Upper lobe of left lung (tissue), 4 donors: ENCODE results near the gene MIB1.

ENCODE experiments used
- EP300 ChIP-seq, 4 donors: sonication (generic); formaldehyde crosslinking; IDR thresholded peaks; one replicate each; pipeline ENCODE4 v1.5.1; 2017; ENCODE audit warnings: antibody characterized with exemption in 4 of 4, control low read depth in 2 of 4
- POLR2A ChIP-seq, 4 donors: fragments of 450-650 bp; IDR thresholded peaks; one replicate each; pipeline ENCODE4 v1.5.1; 2016 to 2017; ENCODE audit warnings: antibody characterized with exemption in 4 of 4, mild to moderate bottlenecking in 2 of 4
- TF ChIP-seq, protein P1 (sequence below), 6 experiments: fragments of 450-650 bp in 4 of 6; fragments of 200-600 bp in 2 of 6; sonication (generic) in 2 of 6; IDR thresholded peaks; one replicate each; pipeline ENCODE4 v1.5.1; 2016 to 2019; ENCODE audit warnings: antibody characterized with exemption in 6 of 6

DNA sequence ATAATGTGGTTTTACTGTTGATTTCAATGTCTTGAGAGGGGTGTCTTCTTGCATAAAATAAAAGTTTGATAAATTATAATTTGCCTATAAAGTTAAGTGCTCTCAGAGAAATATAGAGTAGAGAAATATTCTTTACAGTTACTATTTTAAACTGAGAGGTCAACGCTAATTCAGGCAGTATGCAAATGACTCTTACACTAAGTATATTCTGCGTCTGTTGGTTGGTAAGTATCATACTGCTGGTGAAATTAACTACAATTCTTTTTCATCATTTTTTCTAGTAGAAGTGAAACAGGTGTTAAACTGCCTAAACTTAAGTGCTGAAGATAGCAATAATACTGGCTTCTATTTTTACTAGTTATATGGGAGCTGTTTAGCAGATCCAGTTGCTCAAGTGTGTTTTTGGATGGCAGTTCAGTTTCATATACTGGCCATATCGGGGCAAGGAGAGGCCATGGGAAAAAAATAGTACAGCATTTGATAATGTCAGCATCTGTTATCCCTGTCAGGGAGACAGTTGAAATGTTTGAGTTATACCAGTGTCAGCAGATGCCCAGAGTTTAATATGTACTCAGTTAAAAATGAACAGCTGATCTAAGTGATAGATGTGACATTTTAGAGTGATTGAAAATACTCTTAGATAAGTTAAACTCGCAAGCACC, 86.2 kb downstream of the MIB1 start:
- TF ChIP-seq, protein P1, sequence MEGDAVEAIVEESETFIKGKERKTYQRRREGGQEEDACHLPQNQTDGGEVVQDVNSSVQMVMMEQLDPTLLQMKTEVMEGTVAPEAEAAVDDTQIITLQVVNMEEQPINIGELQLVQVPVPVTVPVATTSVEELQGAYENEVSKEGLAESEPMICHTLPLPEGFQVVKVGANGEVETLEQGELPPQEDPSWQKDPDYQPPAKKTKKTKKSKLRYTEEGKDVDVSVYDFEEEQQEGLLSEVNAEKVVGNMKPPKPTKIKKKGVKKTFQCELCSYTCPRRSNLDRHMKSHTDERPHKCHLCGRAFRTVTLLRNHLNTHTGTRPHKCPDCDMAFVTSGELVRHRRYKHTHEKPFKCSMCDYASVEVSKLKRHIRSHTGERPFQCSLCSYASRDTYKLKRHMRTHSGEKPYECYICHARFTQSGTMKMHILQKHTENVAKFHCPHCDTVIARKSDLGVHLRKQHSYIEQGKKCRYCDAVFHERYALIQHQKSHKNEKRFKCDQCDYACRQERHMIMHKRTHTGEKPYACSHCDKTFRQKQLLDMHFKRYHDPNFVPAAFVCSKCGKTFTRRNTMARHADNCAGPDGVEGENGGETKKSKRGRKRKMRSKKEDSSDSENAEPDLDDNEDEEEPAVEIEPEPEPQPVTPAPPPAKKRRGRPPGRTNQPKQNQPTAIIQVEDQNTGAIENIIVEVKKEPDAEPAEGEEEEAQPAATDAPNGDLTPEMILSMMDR (IDR thresholded peaks at IDR 0.05) = no peak
- no peak for TF ChIP-seq EP300 (IDR thresholded peaks at IDR 0.05)
- TF ChIP-seq POLR2A (IDR thresholded peaks at IDR 0.05) = no peak
